OCI-LY1 (cell line): Measurements from ENCODE around the gene PXDC1.

Experiments
- EZH2 ChIP-seq: fragments of 200-600 bp; sonication (generic), shearing (Covaris generic); IDR thresholded peaks from 2 replicates; pipeline ENCODE4 v1.8.0; 2017; ENCODE audit warnings: borderline replicate concordance, mixed run types, mild to moderate bottlenecking, antibody characterized with exemption, low read length, moderate library complexity, mixed read lengths
- TF ChIP-seq, protein P1 (sequence below): fragments of 200-600 bp; sonication (generic), shearing (Covaris generic); IDR thresholded peaks from 2 replicates; pipeline ENCODE4 v1.5.1; 2017; ENCODE audit warnings: mild to moderate bottlenecking, antibody characterized with exemption, low read length, moderate library complexity, mixed read lengths

DNA sequence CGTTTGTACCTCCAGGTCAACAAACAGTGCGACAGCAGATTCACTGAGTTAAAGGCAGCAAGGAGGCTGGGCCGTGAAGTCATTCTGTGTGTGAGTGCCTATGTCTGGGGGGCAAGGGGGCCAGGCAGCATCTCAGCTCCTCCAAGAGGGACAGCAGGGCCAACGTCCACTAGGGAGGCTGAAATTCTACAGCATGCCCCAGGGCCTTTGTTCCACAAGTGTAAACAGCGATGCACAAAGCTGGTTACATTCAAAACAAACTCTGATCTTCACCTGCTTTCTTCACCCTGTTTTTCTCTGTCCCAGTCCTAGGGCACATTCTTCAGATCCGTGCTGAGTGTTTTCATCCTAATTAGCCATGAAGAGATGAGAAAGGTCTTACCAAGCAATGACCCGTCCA, 41.1 kb downstream of the PXDC1 start:
- TF ChIP-seq, protein P1, sequence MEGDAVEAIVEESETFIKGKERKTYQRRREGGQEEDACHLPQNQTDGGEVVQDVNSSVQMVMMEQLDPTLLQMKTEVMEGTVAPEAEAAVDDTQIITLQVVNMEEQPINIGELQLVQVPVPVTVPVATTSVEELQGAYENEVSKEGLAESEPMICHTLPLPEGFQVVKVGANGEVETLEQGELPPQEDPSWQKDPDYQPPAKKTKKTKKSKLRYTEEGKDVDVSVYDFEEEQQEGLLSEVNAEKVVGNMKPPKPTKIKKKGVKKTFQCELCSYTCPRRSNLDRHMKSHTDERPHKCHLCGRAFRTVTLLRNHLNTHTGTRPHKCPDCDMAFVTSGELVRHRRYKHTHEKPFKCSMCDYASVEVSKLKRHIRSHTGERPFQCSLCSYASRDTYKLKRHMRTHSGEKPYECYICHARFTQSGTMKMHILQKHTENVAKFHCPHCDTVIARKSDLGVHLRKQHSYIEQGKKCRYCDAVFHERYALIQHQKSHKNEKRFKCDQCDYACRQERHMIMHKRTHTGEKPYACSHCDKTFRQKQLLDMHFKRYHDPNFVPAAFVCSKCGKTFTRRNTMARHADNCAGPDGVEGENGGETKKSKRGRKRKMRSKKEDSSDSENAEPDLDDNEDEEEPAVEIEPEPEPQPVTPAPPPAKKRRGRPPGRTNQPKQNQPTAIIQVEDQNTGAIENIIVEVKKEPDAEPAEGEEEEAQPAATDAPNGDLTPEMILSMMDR = no peak
- no peak for TF ChIP-seq EZH2
